PC-3 (cell line): Measurements from ENCODE around the gene BNC1. TPM values are rescaled to one million over a fixed set of nuclear protein-coding genes. Genes with fewer than 3 reads are reported as not detected.

Source experiments
- ATAC-seq: fragments of 200-7000 bp; cut with Tn5 transposase; 2 replicates; pipeline ENCODE4 v1.9.1; 2020; ENCODE audit warnings: mild to moderate bottlenecking, moderate library complexity
- BruUV-seq: library from RNA; stranded (reverse); fragments of 400-500 nt; replicated peaks from 2 replicates; lab custom pipeline; 2021; lab: Mats Ljungman, UMichigan
- CTCF ChIA-PET: fragments of 300-600 bp; sonication (Branson Sonifier 250); formaldehyde crosslinking; loops from one replicate; lab custom pipeline; 2022; ENCODE audit warnings: antibody characterized with exemption; lab: Charles Lee
- POLR2A ChIA-PET: fragments of 300-600 bp; sonication (Branson Sonifier 250); formaldehyde crosslinking; loops from one replicate; lab custom pipeline; 2022; ENCODE audit warnings: antibody characterized with exemption; ENCODE audit not compliant: unreplicated experiment; lab: Charles Lee
- DNase-seq: peaks from one replicate; pipeline ENCODE4 v3.0.0-alpha.2; 2015
- H2AFZ ChIP-seq: fragments of 300-600 bp; sonication (generic); 2 replicates; pipeline ENCODE4 v1.6.0; 2016; ENCODE audit warnings: antibody characterized with exemption, low read length
- H3F3A ChIP-seq: fragments of 300-600 bp; sonication (generic); one replicate; pipeline ENCODE4 v1.6.0; 2017; ENCODE audit warnings: antibody characterized with exemption, low read length, control low read depth, mild to moderate bottlenecking; ENCODE audit not compliant: unreplicated experiment
- H3K27ac ChIP-seq: fragments of 300-600 bp; sonication (generic); 2 replicates; pipeline ENCODE4 v1.5.1; 2016; ENCODE audit warnings: mild to moderate bottlenecking, low read length
- H3K27me3 ChIP-seq: fragments of 300-600 bp; sonication (generic); 2 replicates; pipeline ENCODE4 v1.6.1; 2016; ENCODE audit warnings: low read length, mixed read lengths
- H3K36me3 ChIP-seq: fragments of 300-600 bp; sonication (generic); 2 replicates; pipeline ENCODE4 v1.6.1; 2016; ENCODE audit warnings: low read depth, mixed run types, low read length, mixed read lengths
- H3K4me1 ChIP-seq: fragments of 300-600 bp; sonication (generic); 2 replicates; pipeline ENCODE4 v1.5.1; 2016; ENCODE audit warnings: low read length; ENCODE audit not compliant: insufficient read depth
- H3K4me2 ChIP-seq: fragments of 300-600 bp; sonication (generic); 2 replicates; pipeline ENCODE4 v1.6.0; 2016; ENCODE audit warnings: low read length
- H3K4me3 ChIP-seq: fragments of 300-600 bp; sonication (generic); 2 replicates; pipeline ENCODE4 v1.5.1; 2016; ENCODE audit warnings: mild to moderate bottlenecking, low read length, mixed read lengths
- H3K79me2 ChIP-seq: fragments of 300-600 bp; sonication (generic); 2 replicates; pipeline ENCODE4 v1.6.1; 2017; ENCODE audit warnings: low read length, mixed read lengths
- H3K9ac ChIP-seq: fragments of 300-600 bp; sonication (generic); 2 replicates; pipeline ENCODE4 v1.6.0; 2016; ENCODE audit warnings: mild to moderate bottlenecking, low read length
- H3K9me2 ChIP-seq: fragments of 300-600 bp; sonication (generic); replicated peaks from 2 replicates; pipeline ENCODE4 v1.6.1; 2016; ENCODE audit warnings: mixed run types, low read length, mixed read lengths
- H3K9me3 ChIP-seq: fragments of 300-600 bp; sonication (generic); 2 replicates; pipeline ENCODE4 v1.6.1; 2016; ENCODE audit warnings: low read length, mixed read lengths
- H4K20me1 ChIP-seq: fragments of 300-600 bp; sonication (generic); 2 replicates; pipeline ENCODE4 v1.6.1; 2016; ENCODE audit warnings: low read length, mixed read lengths
- CTCF ChIP-seq: fragments of 300-600 bp; sonication (generic); conservative IDR thresholded peaks from 2 replicates; pipeline ENCODE4 v1.5.1; 2017; ENCODE audit warnings: antibody characterized with exemption, low read depth, mild to moderate bottlenecking, low read length
- EZH2 ChIP-seq: fragments of 300-600 bp; sonication (generic); IDR thresholded peaks from one replicate; pipeline ENCODE4 v1.6.1; 2017; ENCODE audit warnings: antibody characterized with exemption, mild to moderate bottlenecking, low read length; ENCODE audit not compliant: unreplicated experiment
- EZH2phosphoT487 ChIP-seq: fragments of 300-600 bp; sonication (generic); IDR thresholded peaks from 2 replicates; pipeline ENCODE4 v1.6.1; 2018; ENCODE audit warnings: mild to moderate bottlenecking, antibody characterized with exemption, low read length, borderline replicate concordance
- intact Hi-C: fragments of 100-400 bp; cut with micrococcal nuclease; formaldehyde crosslinking; loops from 2 replicates; pipeline ENCODE4 v1.9.0; 2023
- total RNA-seq: library from RNA; depleted of rRNA; stranded (reverse); fragments of >200 nt; gene quantifications from 2 replicates; pipeline ENCODE4 v1.2.3, GENCODE V29; 2014

Gene BNC1
- total RNA-seq, 1 experiment from 2014 or later = 2.4 TPM

GRCh38 chr15:83322061-83322460 lies 37.6 kb upstream of the BNC1 start:
- H4K20me1 ChIP-seq = no peaks in the 10 kb centered on the region
- H3K27ac ChIP-seq = 0 out of 2 replicates have a peak overlapping the region, but pooled peaks have one; percentile 62
- H3K36me3 ChIP-seq = no peaks in the 10 kb centered on the region
- no peaks in the 10 kb centered on the region for H3K9me3 ChIP-seq
- H3K79me2 ChIP-seq = no peaks in the 10 kb centered on the region
- no peak overlapping the region for H2AFZ ChIP-seq
- intact Hi-C loops = no loop called here
- ATAC-seq (no peak), DNase-seq (no peak)
- POLR2A ChIA-PET = no interaction called here
- BruUV-seq = no TSS peak
- H3K9ac ChIP-seq = no peak overlapping the region
- no peaks in the 10 kb centered on the region for H3K27me3 ChIP-seq
- no peaks in the 10 kb centered on the region for H3K9me2 ChIP-seq
- no peaks in the 10 kb centered on the region for H3F3A ChIP-seq
- H3K4me3 ChIP-seq = no peak overlapping the region
- CTCF ChIA-PET = interaction anchor here (0.5 kb wide), 1 partner anchor 34 kb away, joined by 3 read pairs; no protein-coding TSS in a partner anchor
- no peak for TF ChIP-seq CTCF
- H3K4me1 ChIP-seq = peaks cover 11% of the 10 kb centered on the region
- H3K4me2 ChIP-seq = no peak overlapping the region

- Histone ChIP-seq H3K4me2 (no peak overlapping the region), H4K20me1 (no peaks in the 10 kb centered on the region), H3K79me2 (no peaks in the 10 kb centered on the region), H3K27me3 (no peaks in the 10 kb centered on the region), H3K27ac (no peak overlapping the region), H3K4me1 (peaks cover 11% of the 10 kb centered on the region), H2AFZ (no peak overlapping the region), H3K9ac (no peak overlapping the region), H3K9me3 (no peaks in the 10 kb centered on the region), H3K4me3 (no peak overlapping the region), H3F3A (no peaks in the 10 kb centered on the region), H3K36me3 (no peaks in the 10 kb centered on the region), H3K9me2 (no peaks in the 10 kb centered on the region)
- ATAC-seq (no peak), DNase-seq (no peak)
- ChIA-PET CTCF (no interaction called here), POLR2A (no interaction called here)
- BruUV-seq = no TSS peak
- intact Hi-C loops = no loop called here
- TF ChIP-seq EZH2phosphoT487 (no peak), EZH2 (no peak), CTCF (no peak)
Observed at GRCh38 chr15:83320844-83321243, 36.4 kb upstream of the BNC1 start.

GRCh38 chr15:83320404-83320803 lies 35.9 kb upstream of the BNC1 start:
- Histone ChIP-seq H4K20me1 (no peaks in the 10 kb centered on the region), H3K9me3 (no peaks in the 10 kb centered on the region), H3K4me2 (no peak overlapping the region), H3K36me3 (no peaks in the 10 kb centered on the region), H3K9ac (no peak overlapping the region), H3K79me2 (no peaks in the 10 kb centered on the region), H3K27ac (no peak overlapping the region), H3K27me3 (no peaks in the 10 kb centered on the region), H3K4me3 (no peak overlapping the region), H3K4me1 (peaks cover 11% of the 10 kb centered on the region), H3F3A (no peaks in the 10 kb centered on the region), H3K9me2 (no peaks in the 10 kb centered on the region), H2AFZ (no peak overlapping the region)
- intact Hi-C loops = no loop called here
- DNase-seq (no peak), ATAC-seq (no peak)
- POLR2A ChIA-PET = no interaction called here
- TF ChIP-seq CTCF (no peak), EZH2phosphoT487 (no peak)
- no TSS peak for BruUV-seq
- CTCF ChIA-PET = no interaction called here
